GM23248 (cell line): ENCODE results near the gene ANKRD6. TPM values are rescaled to one million over a fixed set of nuclear protein-coding genes. Genes with fewer than 3 reads are reported as not detected.

Experiments
- DNase-seq: peaks from one replicate; pipeline ENCODE4 v3.0.0-alpha.2; 2015
- H2AFZ ChIP-seq: fragments of 200-600 bp; sonication (generic); 2 replicates; pipeline ENCODE4 v1.6.1; 2016; ENCODE audit warnings: antibody characterized with exemption
- H3F3A ChIP-seq: fragments of 200-600 bp; sonication (generic); 2 replicates; pipeline ENCODE4 v1.6.1; 2016; ENCODE audit warnings: mild to moderate bottlenecking, antibody characterized with exemption, mixed run types; ENCODE audit not compliant: insufficient read depth
- H3K27ac ChIP-seq: fragments of 200-600 bp; sonication (generic); 2 replicates; pipeline ENCODE4 v1.5.1; 2016; ENCODE audit warnings: mild to moderate bottlenecking
- H3K27me3 ChIP-seq: fragments of 200-600 bp; sonication (generic); replicated peaks from 2 replicates; pipeline ENCODE4 v1.6.1; 2016; ENCODE audit warnings: mild to moderate bottlenecking; ENCODE audit not compliant: insufficient read depth
- H3K36me3 ChIP-seq: fragments of 200-600 bp; sonication (generic); 2 replicates; pipeline ENCODE4 v1.6.1; 2016; ENCODE audit warnings: low read depth, mild to moderate bottlenecking
- H3K4me1 ChIP-seq: fragments of 200-600 bp; sonication (generic); 2 replicates; pipeline ENCODE4 v1.6.1; 2016; ENCODE audit warnings: mild to moderate bottlenecking; ENCODE audit not compliant: insufficient read depth
- H3K4me2 ChIP-seq: fragments of 200-600 bp; sonication (generic); one replicate; pipeline ENCODE4 v1.6.1; 2016; ENCODE audit warnings: mild to moderate bottlenecking; ENCODE audit not compliant: unreplicated experiment
- H3K4me3 ChIP-seq: fragments of 200-600 bp; sonication (generic); 2 replicates; pipeline ENCODE4 v1.5.1; 2016; ENCODE audit warnings: mild to moderate bottlenecking
- H3K79me2 ChIP-seq: fragments of 200-600 bp; sonication (generic); 2 replicates; pipeline ENCODE4 v1.6.1; 2016; ENCODE audit warnings: mild to moderate bottlenecking; ENCODE audit not compliant: insufficient read depth
- H3K9ac ChIP-seq: fragments of 200-600 bp; sonication (generic); 2 replicates; pipeline ENCODE4 v1.6.1; 2016; ENCODE audit warnings: mild to moderate bottlenecking
- H3K9me2 ChIP-seq: fragments of 200-600 bp; sonication (generic); 2 replicates; pipeline ENCODE4 v1.6.1; 2016; ENCODE audit warnings: mixed run types, mild to moderate bottlenecking, moderate library complexity; ENCODE audit not compliant: insufficient read depth
- H3K9me3 ChIP-seq: fragments of 200-600 bp; sonication (generic); one replicate; pipeline ENCODE4 v1.6.1; 2017; ENCODE audit warnings: low read depth
- H4K20me1 ChIP-seq: fragments of 200-600 bp; sonication (generic); 2 replicates; pipeline ENCODE4 v1.6.0; 2016; ENCODE audit not compliant: insufficient read depth
- EZH2 ChIP-seq: fragments of 200-600 bp; sonication (generic); IDR thresholded peaks from 2 replicates; pipeline ENCODE4 v1.6.1; 2018; ENCODE audit warnings: antibody characterized with exemption, mild to moderate bottlenecking; ENCODE audit not compliant: insufficient read depth, poor library complexity, severe bottlenecking
- EZH2phosphoT487 ChIP-seq: fragments of 200-600 bp; sonication (generic); IDR thresholded peaks from 2 replicates; pipeline ENCODE4 v1.6.1; 2018; ENCODE audit warnings: antibody characterized with exemption, moderate library complexity, mild to moderate bottlenecking, low read depth; ENCODE audit not compliant: insufficient read depth
- WGBS, 2 experiments: methylation state at CpG; one replicate each; pipeline ENCODE4 v1.1.6; 2015 to 2017; ENCODE audit warnings: low lambda C conversion rate in 2 of 2, low coverage in 1 of 2; ENCODE audit errors: missing lambda C conversion rate in 2 of 2; 5-methylcytosine and 5-hydroxymethylcytosine counted together
- in situ Hi-C: fragments of 300-500 bp; cut with MboI; formaldehyde crosslinking; loops from 2 replicates; pipeline ENCODE4 v1.15.0; 2020
- polyA plus RNA-seq: library from polyadenylated mRNA; unstranded; fragments of >200 nt; fragmentation: Nextera tagmentation; extraction: Ambion mirVana; gene quantifications from 2 replicates; pipeline ENCODE4 v1.2.1, GENCODE V29; 2016
- total RNA-seq: library from RNA; depleted of rRNA; stranded (reverse); fragments of >200 nt; shearing (Covaris generic); gene quantifications from 2 replicates; pipeline ENCODE4 v1.2.3, GENCODE V29; 2014

Gene ANKRD6
- total and polyA plus RNA-seq, 2 experiments from 2014 or later = 0.54 to 12.4 TPM

GRCh38 chr6:89582669-89583325 is 149.8 kb downstream of the ANKRD6 start:
- H4K20me1 ChIP-seq = no peaks in the 10 kb centered on the region
- no peak overlapping the region for H3K27ac ChIP-seq
- H3K4me1 ChIP-seq = no peaks in the 10 kb centered on the region
- H3K9ac ChIP-seq = no peak overlapping the region
- no peaks in the 10 kb centered on the region for H3K79me2 ChIP-seq
- H3K36me3 ChIP-seq = no peaks in the 10 kb centered on the region
- no peak overlapping the region for H3K4me3 ChIP-seq
- no peak for TF ChIP-seq EZH2
- TF ChIP-seq EZH2phosphoT487 = no peak
- 59 to 63% methylated on average over 4 of the region's 4 CpGs for WGBS, 2 experiments
- no peaks in the 10 kb centered on the region for H3K9me3 ChIP-seq
- H3K4me2 ChIP-seq = no peak overlapping the region
- in situ Hi-C loops = no loop called here
- H3K9me2 ChIP-seq = no peaks in the 10 kb centered on the region
- no peak overlapping the region for H2AFZ ChIP-seq
- H3K27me3 ChIP-seq = no peaks in the 10 kb centered on the region
- H3F3A ChIP-seq = no peaks in the 10 kb centered on the region
- DNase-seq = no peak

- Histone ChIP-seq H2AFZ (no peak overlapping the region), H3K4me1 (no peaks in the 10 kb centered on the region), H3K79me2 (no peaks in the 10 kb centered on the region), H3K9ac (no peak overlapping the region), H3K27ac (no peak overlapping the region), H4K20me1 (no peaks in the 10 kb centered on the region), H3K27me3 (no peaks in the 10 kb centered on the region), H3F3A (no peaks in the 10 kb centered on the region), H3K4me2 (no peak overlapping the region), H3K4me3 (no peak overlapping the region), H3K9me2 (no peaks in the 10 kb centered on the region), H3K36me3 (no peaks in the 10 kb centered on the region), H3K9me3 (no peaks in the 10 kb centered on the region)
- in situ Hi-C loops = no loop called here
- WGBS, 2 experiments = 67 to 86% methylated on average over 2 of the region's 2 CpGs
- TF ChIP-seq EZH2phosphoT487 = no peak
- TF ChIP-seq EZH2 = no peak
- DNase-seq = no peak
Observed at GRCh38 chr6:89583559-89583958, 150.6 kb downstream of the ANKRD6 start.

GRCh38 chr6:89584539-89584938 is 151.6 kb downstream of the ANKRD6 start:
- no peak overlapping the region for H3K4me2 ChIP-seq
- H3K9me3 ChIP-seq = no peaks in the 10 kb centered on the region
- H2AFZ ChIP-seq = no peak overlapping the region
- H3K27ac ChIP-seq = no peak overlapping the region
- in situ Hi-C loops = no loop called here
- H4K20me1 ChIP-seq = no peaks in the 10 kb centered on the region
- H3F3A ChIP-seq = no peaks in the 10 kb centered on the region
- H3K36me3 ChIP-seq = no peaks in the 10 kb centered on the region
- H3K9ac ChIP-seq = no peak overlapping the region
- no peak for DNase-seq
- H3K4me1 ChIP-seq = no peaks in the 10 kb centered on the region
- H3K27me3 ChIP-seq = no peaks in the 10 kb centered on the region
- TF ChIP-seq EZH2phosphoT487 (no peak), EZH2 (no peak)
- H3K79me2 ChIP-seq = no peaks in the 10 kb centered on the region
- no peak overlapping the region for H3K4me3 ChIP-seq
- 70 to 80% methylated on average over 3 of the region's 3 CpGs for WGBS, 2 experiments
- no peaks in the 10 kb centered on the region for H3K9me2 ChIP-seq

GRCh38 chr6:89585154-89585553 is 152.2 kb downstream of the ANKRD6 start:
- no peaks in the 10 kb centered on the region for H3K4me1 ChIP-seq
- H3K4me3 ChIP-seq = no peak overlapping the region
- TF ChIP-seq EZH2 (no peak), EZH2phosphoT487 (no peak)
- H3K9me3 ChIP-seq = no peaks in the 10 kb centered on the region
- no peak overlapping the region for H2AFZ ChIP-seq
- no peaks in the 10 kb centered on the region for H3K79me2 ChIP-seq
- H3K9ac ChIP-seq = no peak overlapping the region
- H3K27ac ChIP-seq = no peak overlapping the region
- no peaks in the 10 kb centered on the region for H3F3A ChIP-seq
- in situ Hi-C loops = no loop called here
- H3K27me3 ChIP-seq = no peaks in the 10 kb centered on the region
- H3K36me3 ChIP-seq = no peaks in the 10 kb centered on the region
- DNase-seq = peak; percentile 14
- H3K9me2 ChIP-seq = no peaks in the 10 kb centered on the region
- H4K20me1 ChIP-seq = no peaks in the 10 kb centered on the region
- H3K4me2 ChIP-seq = no peak overlapping the region
- 39 to 48% methylated on average over 1 of the region's 1 CpG for WGBS, 2 experiments
